Activated CD8-positive, alpha-beta T cell treated with anti-CD3 and anti-CD28 coated beads for 36 hours (primary cell): ENCODE results near the gene DOCK3. TPM values are rescaled to one million over a fixed set of nuclear protein-coding genes. Genes with fewer than 3 reads are reported as not detected.

Experiments used
- ATAC-seq: fragments of 200-7000 bp; cut with Tn5 transposase; one replicate; pipeline ENCODE4 v1.10.0; 2021; ENCODE audit warnings: mild to moderate bottlenecking, moderate library complexity
- CTCF ChIA-PET: fragments of 350-600 bp; sonication (Branson Sonifier 250); formaldehyde crosslinking; loops from one replicate; lab custom pipeline; 2021; ENCODE audit warnings: antibody characterized with exemption; lab: Charles Lee
- POLR2A ChIA-PET: fragments of 350-600 bp; sonication (Branson Sonifier 250); formaldehyde crosslinking; loops from one replicate; lab custom pipeline; 2021; ENCODE audit warnings: antibody characterized with exemption; lab: Charles Lee
- DNase-seq: peaks from one replicate; pipeline ENCODE4 v3.0.0-alpha.2; 2020
- H3K27ac Mint-ChIP-seq: one replicate; pipeline ENCODE4 v1.8.0; 2021; ENCODE audit warnings: mild to moderate bottlenecking, mixed read lengths
- H3K27me3 Mint-ChIP-seq: one replicate; pipeline ENCODE4 v1.8.0; 2021; ENCODE audit warnings: mixed read lengths
- H3K36me3 Mint-ChIP-seq: one replicate; pipeline ENCODE4 v1.8.0; 2021; ENCODE audit warnings: low read depth, mixed read lengths
- H3K4me1 Mint-ChIP-seq: one replicate; pipeline ENCODE4 v1.8.0; 2021; ENCODE audit warnings: low read depth, mixed read lengths
- H3K4me3 Mint-ChIP-seq: one replicate; pipeline ENCODE4 v1.8.0; 2021; ENCODE audit warnings: mild to moderate bottlenecking, moderate library complexity, mixed read lengths
- H3K9me3 Mint-ChIP-seq: one replicate; pipeline ENCODE4 v1.8.0; 2021; ENCODE audit warnings: mixed read lengths
- intact Hi-C: fragments of 100-400 bp; cut with micrococcal nuclease; formaldehyde crosslinking; loops from one replicate; pipeline ENCODE4 v1.10.0; 2022
- total RNA-seq, 2 experiments: library from RNA; stranded (reverse); gene quantifications; one replicate each; pipeline ENCODE4 v1.2.3, GENCODE V29; 2021
- TF ChIP-seq, protein P1 (sequence below): fragments of 200-600 bp; IDR thresholded peaks from one replicate; pipeline ENCODE4 v1.8.0; 2022; ENCODE audit warnings: antibody characterized with exemption, mild to moderate bottlenecking

Gene DOCK3
- total RNA-seq, 2 experiments from 2014 or later: 3.6 to 4.2 TPM

DNA sequence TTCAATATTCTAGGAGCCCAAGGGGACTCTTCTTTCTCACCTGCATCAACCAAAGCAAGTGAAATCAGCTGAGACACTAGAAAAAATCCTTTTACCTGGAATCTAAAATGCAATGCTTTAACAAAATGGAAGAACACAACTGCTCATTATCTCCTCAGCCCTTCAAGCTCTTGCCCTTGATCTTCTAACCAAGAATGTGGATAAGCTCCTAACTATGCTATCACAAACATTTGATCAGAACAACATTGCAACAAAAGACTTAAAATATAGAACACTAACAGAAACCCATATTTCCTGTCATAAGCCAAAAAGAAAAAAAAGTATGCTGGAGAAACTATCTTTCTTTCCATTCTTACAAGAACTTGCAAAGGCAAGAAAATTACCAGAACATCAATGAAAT, 728.9 kb downstream of the DOCK3 start:
- Mint-ChIP-seq H3K27me3 (no peaks in the 10 kb centered on the region), H3K9me3 (no peaks in the 10 kb centered on the region), H3K36me3 (peaks cover 36% of the 10 kb centered on the region), H3K4me1 (peaks cover 12% of the 10 kb centered on the region), H3K4me3 (no peak overlapping the region), H3K27ac (peak overlapping the region; percentile 80)
- POLR2A ChIA-PET: interaction anchor here (1.4 kb wide), 1 partner anchor 10 kb away, joined by 3 read pairs; no protein-coding TSS in a partner anchor
- intact Hi-C loops: no loop called here
- no peak for DNase-seq
- ATAC-seq: no peak
- CTCF ChIA-PET: interaction anchor here (1.4 to 1.7 kb wide), 2 partner anchors 13 to 31 kb away, joined by 3 to 6 read pairs; partner anchors contain the start of gene RBM15B
- TF ChIP-seq, protein P1, sequence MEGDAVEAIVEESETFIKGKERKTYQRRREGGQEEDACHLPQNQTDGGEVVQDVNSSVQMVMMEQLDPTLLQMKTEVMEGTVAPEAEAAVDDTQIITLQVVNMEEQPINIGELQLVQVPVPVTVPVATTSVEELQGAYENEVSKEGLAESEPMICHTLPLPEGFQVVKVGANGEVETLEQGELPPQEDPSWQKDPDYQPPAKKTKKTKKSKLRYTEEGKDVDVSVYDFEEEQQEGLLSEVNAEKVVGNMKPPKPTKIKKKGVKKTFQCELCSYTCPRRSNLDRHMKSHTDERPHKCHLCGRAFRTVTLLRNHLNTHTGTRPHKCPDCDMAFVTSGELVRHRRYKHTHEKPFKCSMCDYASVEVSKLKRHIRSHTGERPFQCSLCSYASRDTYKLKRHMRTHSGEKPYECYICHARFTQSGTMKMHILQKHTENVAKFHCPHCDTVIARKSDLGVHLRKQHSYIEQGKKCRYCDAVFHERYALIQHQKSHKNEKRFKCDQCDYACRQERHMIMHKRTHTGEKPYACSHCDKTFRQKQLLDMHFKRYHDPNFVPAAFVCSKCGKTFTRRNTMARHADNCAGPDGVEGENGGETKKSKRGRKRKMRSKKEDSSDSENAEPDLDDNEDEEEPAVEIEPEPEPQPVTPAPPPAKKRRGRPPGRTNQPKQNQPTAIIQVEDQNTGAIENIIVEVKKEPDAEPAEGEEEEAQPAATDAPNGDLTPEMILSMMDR: no peak

DNA sequence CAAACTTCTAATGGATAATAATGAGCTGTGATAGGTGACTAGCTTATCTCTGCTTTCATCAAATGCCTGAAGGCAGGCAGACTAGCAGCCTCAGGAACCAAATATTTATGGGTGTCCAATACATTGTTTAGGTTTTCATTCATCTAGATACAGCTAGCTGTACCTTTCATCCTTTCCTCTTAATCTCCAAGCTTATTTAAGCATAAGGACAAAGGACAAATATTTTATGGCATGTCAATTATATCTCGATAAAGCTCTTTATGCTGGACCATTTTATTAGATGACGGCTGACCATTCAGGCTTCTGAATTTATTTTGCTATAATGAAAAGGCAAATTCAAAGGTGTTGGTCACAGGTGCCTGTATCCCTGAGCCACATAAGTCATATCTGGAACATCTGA, 733.3 kb downstream of the DOCK3 start:
- ATAC-seq (no peak), DNase-seq (no peak)
- Mint-ChIP-seq H3K4me1 (peaks cover 15% of the 10 kb centered on the region), H3K27me3 (no peaks in the 10 kb centered on the region), H3K27ac (no peak overlapping the region), H3K9me3 (no peaks in the 10 kb centered on the region), H3K36me3 (peaks cover 40% of the 10 kb centered on the region), H3K4me3 (no peak overlapping the region)
- POLR2A ChIA-PET: interaction anchor here (0.8 kb wide), 1 partner anchor 12 kb away, joined by 3 read pairs; no protein-coding TSS in a partner anchor
- CTCF ChIA-PET: interaction anchor here (0.7 to 1.5 kb wide), 5 partner anchors 15 to 262 kb away, joined by 3 to 7 read pairs (median 4); no protein-coding TSS in a partner anchor
- intact Hi-C loops: no loop called here
- TF ChIP-seq, protein P1: no peak

DNA sequence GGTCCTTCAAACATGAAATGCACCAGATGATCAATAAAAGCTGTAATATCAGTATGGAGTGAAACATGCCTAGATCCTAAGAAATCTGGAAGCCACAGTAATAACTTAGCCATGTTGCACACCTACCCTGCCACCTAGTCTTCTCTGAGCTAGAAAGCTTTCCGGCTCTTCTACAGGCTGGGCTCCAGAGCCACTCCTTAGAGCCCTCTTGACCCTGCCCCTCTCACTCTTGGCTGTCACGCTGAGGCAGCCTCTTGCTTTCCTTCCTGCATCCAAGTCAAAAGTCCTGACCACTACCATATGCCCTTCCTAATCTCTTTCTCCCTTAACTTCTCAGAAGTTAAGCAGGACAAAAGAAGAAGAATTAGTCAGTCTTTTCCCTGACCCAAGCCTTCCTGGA, 734.1 kb downstream of the DOCK3 start:
- H3K27ac Mint-ChIP-seq: no peak overlapping the region
- peaks cover 35% of the 10 kb centered on the region for H3K36me3 Mint-ChIP-seq
- ATAC-seq (no peak), DNase-seq (no peak)
- ChIA-PET POLR2A (no interaction called here), CTCF (interaction anchor here (0.7 to 1.8 kb wide), 4 partner anchors 19 to 93 kb away, joined by 3 to 5 read pairs (median 4); no protein-coding TSS in a partner anchor)
- H3K4me1 Mint-ChIP-seq: peaks cover 13% of the 10 kb centered on the region
- H3K4me3 Mint-ChIP-seq: no peak overlapping the region
- no peaks in the 10 kb centered on the region for H3K27me3 Mint-ChIP-seq
- intact Hi-C loops: no loop called here
- TF ChIP-seq, protein P1: no peak
- no peaks in the 10 kb centered on the region for H3K9me3 Mint-ChIP-seq

DNA sequence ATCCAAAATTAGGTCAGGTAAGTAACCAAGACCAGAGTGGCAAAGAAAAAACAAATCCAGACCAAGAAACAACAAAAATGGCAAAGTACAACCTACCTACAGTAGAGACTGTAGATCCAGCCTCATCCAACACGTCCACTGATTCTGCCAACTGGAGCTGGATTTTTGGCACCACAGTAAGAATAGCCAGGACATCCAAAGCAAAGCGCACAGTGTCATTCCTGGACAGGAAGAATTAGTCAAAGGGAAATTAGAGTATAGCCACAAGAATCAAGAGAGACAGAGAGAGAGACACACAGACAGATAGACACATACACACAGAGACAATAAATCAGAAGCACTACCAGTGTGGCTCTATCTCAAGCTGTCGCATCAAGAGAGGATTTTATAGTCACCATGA, 747.5 kb downstream of the DOCK3 start:
- intact Hi-C loops: no loop called here
- no peak overlapping the region for H3K27ac Mint-ChIP-seq
- POLR2A ChIA-PET: no interaction called here
- DNase-seq: no peak
- H3K36me3 Mint-ChIP-seq: peaks cover 35% of the 10 kb centered on the region
- H3K4me1 Mint-ChIP-seq: no peaks in the 10 kb centered on the region
- H3K9me3 Mint-ChIP-seq: no peaks in the 10 kb centered on the region
- CTCF ChIA-PET: interaction anchor here (1.0 to 3.5 kb wide), 2 partner anchors 11 to 13 kb away, joined by 3 to 17 read pairs; no protein-coding TSS in a partner anchor
- H3K27me3 Mint-ChIP-seq: no peaks in the 10 kb centered on the region
- no peak overlapping the region for H3K4me3 Mint-ChIP-seq
- no peak for ATAC-seq
- TF ChIP-seq, protein P1: no peak

DNA sequence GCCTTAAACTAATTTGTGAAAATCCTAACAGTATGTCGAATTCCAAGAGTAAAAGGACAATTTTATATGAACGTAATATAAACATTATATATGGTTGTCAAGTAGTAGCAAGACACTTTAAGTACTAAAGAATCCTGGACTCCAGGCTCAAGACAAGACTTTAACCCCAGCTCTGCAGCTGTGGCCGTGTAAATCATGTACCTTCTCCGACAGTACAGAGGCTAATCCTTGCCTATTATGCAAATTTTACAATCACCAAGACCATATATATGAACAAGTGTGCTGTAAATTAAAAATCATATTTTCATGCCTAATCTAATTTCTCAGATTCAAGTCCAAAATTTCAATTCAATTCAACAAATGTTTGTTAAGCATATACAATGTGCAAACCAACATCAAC, 752.2 kb downstream of the DOCK3 start:
- TF ChIP-seq, protein P1: no peak
- Mint-ChIP-seq H3K4me1 (no peaks in the 10 kb centered on the region), H3K27me3 (no peaks in the 10 kb centered on the region), H3K4me3 (no peak overlapping the region), H3K9me3 (no peaks in the 10 kb centered on the region), H3K27ac (no peak overlapping the region), H3K36me3 (peaks cover 38% of the 10 kb centered on the region)
- ChIA-PET POLR2A (no interaction called here), CTCF (interaction anchor here (1.6 kb wide), 1 partner anchor 14 kb away, joined by 5 read pairs; no protein-coding TSS in a partner anchor)
- no peak for ATAC-seq
- DNase-seq: no peak
- intact Hi-C loops: no loop called here
